SIG-M5 treated with dmso at 0.1 percent for 504 hours (cell line): ENCODE results near the gene LPAR1.

ENCODE experiments used
- DNase-seq: peaks from one replicate; lab custom pipeline; 2025; ENCODE audit not compliant: unreplicated experiment; lab: John Stamatoyannopoulos, UW

Gene LPAR1

DNA sequence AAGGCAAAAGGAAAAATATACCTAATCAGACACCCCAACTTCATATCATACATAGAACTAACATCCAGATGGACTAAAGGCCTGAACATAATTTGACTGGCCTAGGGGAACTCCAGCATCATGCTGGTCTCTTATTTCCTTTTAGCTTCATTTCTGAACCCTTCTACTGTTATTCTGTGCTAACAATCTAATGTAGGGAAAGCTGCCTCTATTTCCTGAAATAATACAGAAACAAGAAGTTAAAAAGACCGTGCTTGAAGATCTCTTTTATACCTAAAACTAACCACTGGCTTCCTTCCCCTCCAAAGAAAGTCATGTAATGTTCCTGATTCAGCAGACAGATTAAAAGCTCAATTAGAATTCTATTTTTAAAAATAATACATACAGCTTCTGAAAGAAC is 36.7 kb downstream of the LPAR1 start:
- no peak for DNase-seq

DNA sequence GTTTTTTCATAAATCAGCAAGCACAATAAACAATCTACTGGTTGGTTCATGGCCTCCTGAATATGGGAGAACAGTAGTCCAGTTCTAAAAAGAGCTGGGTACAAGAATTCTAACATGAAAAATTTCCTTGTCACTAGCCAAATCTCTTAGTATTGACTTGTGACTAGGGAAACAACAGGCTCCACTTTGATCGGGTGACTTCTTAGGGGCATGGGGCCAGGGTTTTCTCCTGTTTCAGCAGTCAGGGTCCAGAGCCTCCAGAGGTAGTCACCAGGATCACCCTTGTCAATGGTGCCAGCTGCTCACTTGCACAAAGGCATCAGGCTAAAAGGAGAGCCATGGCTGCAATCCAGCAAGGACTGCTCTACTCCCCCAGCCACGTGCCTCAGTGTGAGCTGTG is 38.1 kb downstream of the LPAR1 start:
- no peak for DNase-seq

- no peak for DNase-seq
Observed at GRCh38 chr9:110999379-110999778, 38.9 kb downstream of the LPAR1 start.

DNA sequence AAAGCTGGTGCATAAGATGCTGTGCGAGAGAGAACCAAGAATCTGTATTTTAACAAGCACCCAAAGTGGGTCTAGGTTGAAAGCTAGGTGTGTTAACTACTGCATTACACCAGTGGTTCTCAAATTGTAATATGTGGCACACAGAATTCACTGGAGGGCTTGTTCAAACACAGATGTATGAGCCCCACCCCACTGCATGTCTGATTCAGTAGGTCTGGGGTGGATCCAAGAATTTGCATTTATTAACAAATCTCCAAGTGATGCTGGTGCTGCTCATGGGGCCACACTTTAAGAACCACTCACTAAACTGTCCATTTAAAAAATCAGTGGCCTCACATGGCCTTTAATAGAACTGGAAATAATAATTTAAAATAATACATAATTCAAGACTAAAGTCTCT is 40.4 kb downstream of the LPAR1 start:
- DNase-seq = no peak

GRCh38 chr9:110996436-110997220 is 41.6 kb downstream of the LPAR1 start:
- no peak for DNase-seq

GRCh38 chr9:110995420-110996340 is 42.6 kb downstream of the LPAR1 start:
- DNase-seq = no peak

DNA sequence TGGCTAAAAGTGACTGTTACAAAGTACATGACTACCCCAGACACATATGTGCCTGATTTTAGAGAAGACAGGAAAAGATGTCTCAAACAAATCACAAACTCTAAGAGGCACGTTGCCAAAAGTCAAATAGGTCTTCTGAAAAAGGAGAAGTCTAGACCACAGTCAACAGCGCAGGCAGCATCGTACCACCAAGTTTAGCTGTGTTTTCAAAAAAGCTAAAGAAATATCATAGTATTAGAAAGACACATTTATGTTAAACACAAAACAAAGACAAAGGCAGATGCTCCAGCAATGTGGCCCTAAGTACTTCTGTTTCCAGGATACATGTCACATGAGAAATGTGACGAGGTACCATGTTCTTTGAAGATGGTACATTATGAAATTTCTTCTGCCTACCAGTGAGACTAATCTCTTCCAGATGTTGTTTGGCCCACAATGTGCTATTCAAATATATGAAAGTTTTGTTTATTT is 43.5 kb downstream of the LPAR1 start:
- no peak for DNase-seq

- no peak for DNase-seq
Observed at GRCh38 chr9:110990481-110990880, 47.8 kb downstream of the LPAR1 start.

GRCh38 chr9:110986529-110986928 is 51.7 kb downstream of the LPAR1 start:
- no peak for DNase-seq

DNA sequence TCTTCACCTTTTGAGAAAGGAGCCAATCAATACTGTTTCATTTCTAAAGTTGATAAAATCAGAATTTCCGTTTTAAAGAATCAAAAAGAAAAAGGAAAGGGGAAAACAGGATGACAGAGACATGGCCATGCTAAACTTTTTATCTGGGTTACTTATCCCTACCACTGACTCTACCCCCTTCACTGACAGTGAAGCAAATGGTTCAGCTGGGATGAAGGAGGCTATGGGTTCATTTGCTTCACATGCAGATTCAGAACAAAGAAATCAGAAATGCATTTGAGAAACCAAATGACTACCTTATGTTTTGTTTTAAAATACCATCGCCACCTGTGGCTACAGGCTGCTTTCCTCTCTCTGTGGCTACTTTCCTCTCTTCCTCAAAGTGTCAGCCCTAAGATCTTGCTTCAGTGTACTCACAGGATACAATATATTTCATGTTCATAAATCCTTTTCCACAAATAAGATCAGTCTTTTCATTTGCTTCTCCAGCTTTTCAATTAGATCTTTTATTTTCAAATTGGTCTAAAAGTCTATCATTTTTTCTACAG is 53.3 kb downstream of the LPAR1 start:
- DNase-seq = no peak

DNA sequence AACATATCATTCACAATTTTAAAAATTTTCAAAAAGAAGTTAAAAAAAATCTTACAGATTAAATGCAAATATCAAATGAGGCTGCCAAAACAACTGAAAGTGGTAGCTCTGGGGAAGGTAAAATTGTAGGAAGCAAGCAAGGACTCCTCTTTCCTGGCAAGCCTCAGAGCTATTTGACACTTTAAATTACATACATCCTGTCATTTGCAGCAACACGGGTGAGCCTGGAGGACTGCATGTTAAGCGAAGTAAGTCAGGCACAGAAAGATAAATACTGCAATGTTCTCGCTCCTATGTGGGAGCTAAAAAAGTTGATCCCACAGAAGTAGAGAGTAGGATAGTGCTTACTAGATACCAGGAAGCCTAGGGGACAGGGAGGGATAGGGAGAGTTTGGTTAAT is 58.0 kb downstream of the LPAR1 start:
- no peak for DNase-seq

GRCh38 chr9:110979636-110980035 is 58.6 kb downstream of the LPAR1 start:
- no peak for DNase-seq

- DNase-seq = no peak
Observed at GRCh38 chr9:110978516-110978915, 59.8 kb downstream of the LPAR1 start.

DNA sequence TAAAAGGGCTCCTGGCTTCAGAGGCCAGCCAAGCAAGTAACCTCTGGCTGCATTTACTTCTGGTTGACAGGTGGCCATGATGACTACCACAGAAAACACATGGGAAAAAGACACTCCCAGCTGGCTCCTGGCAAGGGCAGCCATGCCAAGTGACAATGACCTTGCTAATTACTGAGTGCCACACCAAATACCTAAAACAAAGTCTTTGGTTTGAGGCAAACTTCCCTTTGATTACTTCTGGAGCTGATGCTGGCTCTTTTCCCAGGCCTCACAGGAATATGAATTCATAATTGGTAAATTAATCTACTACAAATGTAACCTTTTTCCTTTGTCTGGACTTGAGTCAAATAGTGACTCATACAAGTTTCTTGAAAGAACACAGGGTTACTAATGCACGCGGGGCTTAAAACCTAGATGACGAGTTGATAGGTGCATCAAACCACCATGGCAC is 61.0 kb downstream of the LPAR1 start:
- no peak for DNase-seq

GRCh38 chr9:110975969-110976368 is 62.3 kb downstream of the LPAR1 start:
- DNase-seq = no peak

GRCh38 chr9:110975278-110975677 is 63.0 kb downstream of the LPAR1 start:
- no peak for DNase-seq

GRCh38 chr9:110971705-110972104 is 66.6 kb downstream of the LPAR1 start:
- no peak for DNase-seq

DNA sequence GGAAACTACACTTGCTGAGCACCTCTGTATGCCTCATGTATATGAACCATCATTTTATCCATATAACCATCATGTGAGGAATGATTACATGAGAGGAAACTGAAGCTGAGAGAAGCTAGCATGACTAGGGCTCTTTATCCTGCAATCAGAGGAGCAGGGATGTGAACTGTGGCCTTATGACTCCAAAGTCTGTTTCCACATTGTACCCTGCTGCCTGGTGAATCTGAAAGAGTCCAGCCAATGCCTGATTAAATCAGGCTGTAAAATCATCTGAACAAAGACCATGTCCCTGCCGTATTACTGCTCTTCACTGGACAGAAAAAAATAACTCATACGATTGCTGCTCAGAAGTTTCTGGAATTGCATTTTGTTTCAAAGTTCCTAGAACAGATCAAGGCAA is 67.0 kb downstream of the LPAR1 start:
- no peak for DNase-seq

- DNase-seq = no peak
Observed at GRCh38 chr9:110969971-110970386, 68.3 kb downstream of the LPAR1 start.

DNA sequence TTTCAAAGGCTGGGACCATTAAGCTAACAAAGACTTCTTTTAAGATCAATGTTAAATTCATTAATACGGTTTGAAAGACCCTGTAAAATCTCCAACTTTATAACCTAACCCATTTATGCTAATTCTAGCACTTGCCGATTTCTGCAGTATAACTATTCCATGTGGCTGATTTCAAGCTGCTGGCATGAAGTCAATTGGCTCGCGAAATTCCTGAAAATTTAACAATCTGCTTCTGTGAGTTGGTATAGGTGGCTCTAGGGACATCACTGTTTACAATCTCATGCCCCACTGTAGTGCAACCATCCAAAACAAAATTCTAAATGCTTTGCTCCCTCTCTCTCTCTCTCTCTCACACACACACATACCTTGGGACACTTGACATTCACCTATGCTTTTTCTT is 70.2 kb downstream of the LPAR1 start:
- DNase-seq = no peak

- DNase-seq = no peak
Observed at GRCh38 chr9:110967196-110967595, 71.1 kb downstream of the LPAR1 start.

- DNase-seq = no peak
Observed at GRCh38 chr9:110960288-110960687, 78.0 kb downstream of the LPAR1 start.
